GM18951 (cell line): ENCODE data around the gene RAB1A.

ENCODE experiments used
- POLR2A ChIP-seq: IDR thresholded peaks from 4 replicates; pipeline ENCODE4 v1.6.1; 2011; ENCODE audit warnings: mild to moderate bottlenecking; ENCODE audit not compliant: insufficient read length, insufficient read depth; ENCODE audit errors: extremely low read depth
- in situ Hi-C: fragments of 300-500 bp; cut with MboI; formaldehyde crosslinking; loops from one replicate; pipeline ENCODE4 v1.12.0; 2022; ENCODE audit warnings: low sequenced_read_pairs, mixed read lengths, inconsistent platforms; ENCODE audit not compliant: unreplicated experiment

Gene RAB1A

DNA sequence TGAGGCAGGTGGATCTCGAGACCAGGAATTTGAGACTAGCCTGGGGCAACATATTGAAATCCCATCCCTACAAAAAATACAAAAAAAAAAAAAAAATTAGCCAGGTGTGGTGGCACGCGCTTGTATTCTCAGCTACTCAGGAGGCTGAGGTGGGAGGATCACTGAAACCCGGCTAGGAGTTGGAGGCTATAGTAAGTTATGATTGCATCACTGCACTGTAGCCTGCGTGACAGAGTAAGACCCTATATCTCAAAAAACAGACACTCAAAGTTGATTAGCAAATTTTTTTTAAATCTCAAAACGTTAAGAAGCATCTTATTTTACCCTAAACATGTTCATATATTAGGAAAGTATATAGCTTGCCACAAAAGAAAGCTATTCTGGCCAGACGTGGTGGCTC is 7.6 kb downstream of the RAB1A start:
- TF ChIP-seq POLR2A, result no peak
- in situ Hi-C loops, result no loop called here

DNA sequence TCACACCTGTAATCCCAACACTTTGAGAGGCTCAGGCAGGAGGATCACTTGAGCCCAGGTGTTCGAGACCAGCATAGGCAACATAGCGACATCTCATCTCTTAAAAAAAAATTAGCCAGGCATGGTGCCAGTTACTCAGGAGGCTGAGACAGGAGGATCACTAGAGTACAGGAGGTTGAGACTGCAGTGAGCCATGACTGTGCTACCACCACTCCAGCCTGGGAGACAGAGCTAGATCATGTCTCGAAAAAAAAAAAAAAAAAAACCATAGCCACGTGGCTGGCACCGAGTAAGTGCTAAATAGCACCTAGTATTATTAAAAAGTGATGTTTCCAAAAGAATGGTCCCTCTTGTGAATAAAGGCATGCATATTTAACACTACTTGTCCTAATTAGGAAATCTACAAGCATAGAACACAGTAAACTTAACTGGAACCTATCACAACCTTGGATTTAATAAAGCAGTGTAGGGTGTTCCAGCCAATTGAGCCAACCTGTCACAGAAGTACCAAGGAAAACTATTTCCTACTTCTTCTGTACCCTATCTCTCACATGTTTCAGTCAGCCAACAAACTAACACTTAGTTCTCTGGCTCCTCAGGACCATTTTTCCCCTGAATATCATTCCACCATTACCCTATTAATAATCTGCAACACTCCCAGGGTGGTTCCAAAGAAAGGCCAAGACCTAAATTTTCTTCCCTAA is 8.8 kb downstream of the RAB1A start:
- in situ Hi-C loops, result no loop called here
- TF ChIP-seq POLR2A, result no peak

DNA sequence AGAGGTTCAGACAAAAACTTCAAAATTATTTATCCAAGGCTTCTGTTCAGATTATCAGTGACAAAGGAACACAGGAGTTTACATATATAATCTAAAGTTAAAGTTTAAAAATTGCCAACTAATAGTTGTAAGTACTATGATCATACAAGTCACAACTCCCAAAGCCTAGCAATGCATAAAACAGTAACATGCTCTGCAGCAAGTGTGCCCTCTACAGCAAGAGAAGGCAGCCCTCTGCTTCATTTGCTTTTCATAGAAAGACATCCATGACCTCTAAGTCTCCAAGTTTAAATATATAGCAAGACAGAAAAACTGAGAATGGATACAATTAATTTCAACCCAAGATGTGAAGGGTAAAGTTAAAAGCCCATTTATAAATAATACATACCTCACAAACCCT is 13.3 kb downstream of the RAB1A start:
- no peak for TF ChIP-seq POLR2A
- in situ Hi-C loops, result no loop called here

DNA sequence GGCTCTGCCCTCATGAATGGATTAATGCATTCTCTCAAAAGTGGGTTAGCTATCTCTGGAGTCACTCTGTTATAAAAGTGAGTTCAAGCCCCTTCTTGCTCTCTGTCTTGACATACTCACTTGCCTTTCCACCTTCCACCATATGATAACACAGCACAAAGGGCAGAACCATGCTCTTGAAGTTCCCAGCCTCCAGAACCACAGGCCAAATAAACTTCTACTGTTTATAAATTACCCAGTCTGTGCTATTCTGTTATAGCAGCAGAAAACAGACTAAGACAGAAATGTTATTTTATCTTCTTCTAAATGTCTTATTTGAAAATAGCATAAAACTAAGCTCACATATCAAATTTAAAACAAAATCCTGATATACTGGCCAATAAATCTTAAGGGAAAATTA is 15.0 kb downstream of the RAB1A start:
- no peak for TF ChIP-seq POLR2A
- in situ Hi-C loops, result no loop called here

DNA sequence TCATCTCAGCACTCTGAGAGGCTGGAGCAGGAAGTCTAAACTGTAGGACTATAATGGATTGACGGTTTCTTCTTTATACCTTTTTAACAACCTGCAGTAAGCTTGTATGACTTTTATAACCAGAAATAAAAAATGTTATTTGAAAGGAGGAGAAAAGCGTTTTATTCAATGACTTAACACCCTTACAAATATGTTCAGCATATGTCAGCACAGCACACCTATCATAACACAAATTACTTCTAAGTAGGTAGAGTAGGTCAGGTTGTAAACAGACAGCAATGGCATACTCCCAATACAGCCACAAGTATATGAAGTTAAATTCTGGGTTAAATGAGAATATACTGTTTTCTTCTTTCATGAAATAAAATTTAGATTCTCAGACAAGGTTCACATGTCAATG is 16.1 kb downstream of the RAB1A start:
- in situ Hi-C loops, result no loop called here
- no peak for TF ChIP-seq POLR2A

DNA sequence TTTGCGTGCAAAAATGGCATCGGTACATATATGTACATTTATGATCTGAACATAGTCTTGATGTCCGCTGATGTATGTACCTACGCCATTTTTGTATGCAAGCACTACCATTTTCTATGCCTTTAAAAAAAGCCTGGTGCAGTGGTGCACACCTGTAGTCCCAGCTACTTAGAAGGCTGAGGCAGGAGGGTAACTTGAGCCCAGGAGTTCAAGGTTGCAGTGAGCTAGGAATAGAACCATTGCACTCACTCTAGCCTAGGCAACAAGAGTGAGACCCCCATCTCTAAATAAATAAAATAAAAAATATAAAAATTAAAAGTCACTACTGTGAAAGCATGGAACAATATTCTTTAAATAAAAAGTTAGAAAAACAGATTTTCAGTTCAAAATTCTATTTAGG is 16.7 kb downstream of the RAB1A start:
- in situ Hi-C loops, result no loop called here
- TF ChIP-seq POLR2A, result no peak

DNA sequence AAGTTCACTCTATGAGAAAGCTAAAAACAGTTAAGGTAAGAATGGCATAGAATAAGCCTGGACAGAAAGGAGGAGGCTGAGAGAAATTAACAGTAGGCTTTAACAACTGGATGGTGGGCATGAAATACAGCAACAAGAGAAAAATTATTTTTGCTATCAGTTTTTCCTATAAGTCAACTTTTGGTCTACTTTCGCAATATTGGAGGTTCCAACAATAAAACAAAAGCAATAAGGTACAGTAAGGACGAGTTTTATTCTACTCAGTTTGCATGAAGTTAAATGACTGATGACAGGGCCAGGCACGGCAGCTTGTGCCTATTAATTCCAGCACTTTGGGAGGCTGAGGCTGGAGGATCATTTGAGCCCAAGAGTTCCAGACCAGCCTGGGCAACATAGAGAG is 17.3 kb downstream of the RAB1A start:
- in situ Hi-C loops, result no loop called here
- no peak for TF ChIP-seq POLR2A

DNA sequence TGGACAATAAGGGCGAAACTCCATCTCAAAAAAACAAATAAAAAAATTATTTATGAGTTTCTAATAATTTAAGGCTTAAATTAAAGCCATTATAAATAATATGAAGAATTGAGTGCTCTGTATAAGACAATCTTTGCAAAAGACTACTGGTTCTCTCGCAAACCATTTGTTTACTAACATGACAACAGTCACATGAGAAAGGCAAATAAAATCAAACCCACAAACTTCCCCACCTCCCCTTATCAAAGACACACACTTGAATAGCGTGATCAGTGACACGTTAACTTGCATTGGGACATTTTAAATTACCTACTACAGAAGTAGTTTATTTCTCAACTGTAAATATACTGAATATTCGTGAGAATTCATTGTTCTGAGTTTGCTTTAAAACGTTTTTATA is 21.1 kb downstream of the RAB1A start:
- in situ Hi-C loops, result no loop called here
- TF ChIP-seq POLR2A, result no peak

DNA sequence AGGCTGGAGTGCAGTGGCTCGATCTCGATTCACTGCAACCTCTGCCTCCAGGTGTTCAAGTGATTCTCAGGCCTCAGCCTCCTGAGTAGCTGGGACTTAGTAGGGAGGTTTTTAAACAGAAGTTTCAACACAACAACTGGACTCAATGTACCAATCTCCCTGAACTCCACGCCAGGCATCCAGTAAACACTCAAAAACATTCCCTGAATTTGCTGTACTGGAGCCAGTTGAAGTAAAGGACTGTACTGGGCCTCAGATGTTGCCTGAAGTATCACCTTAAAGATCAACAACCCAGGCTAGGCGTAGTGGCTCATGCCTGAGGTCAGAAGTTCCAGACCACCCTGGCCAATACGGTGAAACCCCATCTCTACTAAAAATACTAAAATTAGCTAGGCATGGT is 22.4 kb downstream of the RAB1A start:
- no peak for TF ChIP-seq POLR2A
- in situ Hi-C loops, result no loop called here

DNA sequence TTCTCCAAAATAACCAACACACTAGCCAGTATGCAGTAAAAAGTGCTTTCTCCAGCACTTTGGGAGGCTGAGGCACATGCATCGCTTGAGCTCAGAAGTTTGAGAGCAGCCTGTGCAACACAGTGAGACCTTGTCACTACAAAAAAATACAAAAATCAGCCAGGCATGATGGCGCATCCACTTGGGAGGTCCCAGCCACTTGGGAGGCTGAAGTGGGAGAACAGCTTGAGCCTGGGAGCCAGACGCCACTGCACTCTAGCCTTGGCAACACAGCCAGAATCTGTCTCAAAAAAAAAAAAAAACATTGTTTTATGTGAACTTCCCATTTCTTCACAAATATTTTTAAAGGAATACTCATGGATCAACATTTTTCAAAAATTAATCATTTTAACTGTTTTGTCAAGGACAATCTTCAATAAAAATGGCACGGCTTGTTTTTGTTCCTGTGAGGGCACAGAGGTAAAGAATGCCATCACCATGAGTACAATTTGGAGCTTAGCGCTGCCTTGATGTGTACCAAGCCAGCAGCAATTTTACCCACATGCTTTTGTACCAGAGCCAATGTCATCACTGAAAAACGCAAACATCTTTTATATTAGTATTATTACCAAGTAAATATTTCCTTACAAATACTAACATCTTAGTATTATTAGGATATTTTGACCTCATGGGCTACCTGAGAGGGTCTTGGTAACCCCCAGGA is 26.7 kb downstream of the RAB1A start:
- TF ChIP-seq POLR2A, result no peak
- in situ Hi-C loops, result no loop called here

DNA sequence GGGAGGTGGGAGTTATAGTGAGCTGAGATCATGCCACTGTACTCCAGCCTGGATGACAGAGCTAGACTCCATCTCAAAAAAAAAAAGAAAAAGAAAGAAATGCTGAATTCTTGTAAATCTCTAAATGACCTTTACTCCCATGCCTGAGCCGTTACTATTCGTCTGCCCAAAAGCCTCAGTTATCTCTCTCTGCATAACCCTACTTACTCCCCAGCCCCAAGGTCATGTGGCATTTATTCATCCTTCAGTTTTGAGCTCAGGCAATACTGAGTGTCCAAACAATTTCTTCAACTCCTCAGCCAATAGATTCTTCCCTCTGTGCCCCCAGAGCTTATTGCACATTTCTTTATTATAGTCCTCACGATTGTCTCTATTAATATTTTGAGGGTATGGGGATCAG is 28.8 kb downstream of the RAB1A start:
- in situ Hi-C loops, result no loop called here
- no peak for TF ChIP-seq POLR2A

DNA sequence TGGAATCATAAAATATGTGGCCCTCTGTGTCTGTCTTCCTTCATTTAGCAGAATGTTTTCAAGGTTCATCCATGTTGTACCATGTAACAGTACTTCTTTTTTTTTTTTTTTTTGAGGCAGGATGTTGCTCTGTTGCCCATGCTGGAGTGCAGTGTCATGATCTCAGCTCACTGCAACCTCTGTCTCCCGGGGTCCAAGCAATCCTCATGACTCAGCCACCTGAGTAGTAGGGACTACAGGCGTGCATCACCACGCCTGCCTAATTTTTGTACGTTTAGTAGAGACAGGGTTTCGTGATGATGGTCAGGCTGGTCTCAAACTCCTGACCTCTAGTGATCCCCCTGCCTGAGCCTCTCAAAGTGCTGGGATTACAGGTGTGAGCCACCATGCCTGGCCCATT is 31.2 kb downstream of the RAB1A start:
- in situ Hi-C loops, result no loop called here
- no peak for TF ChIP-seq POLR2A

DNA sequence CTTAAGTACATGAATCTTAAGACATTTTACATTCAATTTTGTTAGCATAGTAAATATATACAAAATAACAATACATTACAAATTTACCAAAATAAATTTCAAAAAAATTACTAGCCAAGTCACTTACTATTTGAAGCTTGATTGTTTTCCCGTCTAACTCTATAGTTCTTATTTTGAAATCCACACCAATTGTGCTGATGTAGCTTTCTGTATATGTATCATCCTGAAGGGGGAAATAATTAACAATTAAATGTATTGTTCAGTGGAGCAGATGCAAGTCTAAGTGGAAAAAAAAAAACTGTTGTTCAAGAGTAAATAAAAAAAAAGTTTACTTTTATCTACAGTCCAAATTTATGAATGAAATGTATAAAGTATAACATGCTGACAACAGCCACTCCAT is 32.1 kb downstream of the RAB1A start:
- no peak for TF ChIP-seq POLR2A
- in situ Hi-C loops, result no loop called here

DNA sequence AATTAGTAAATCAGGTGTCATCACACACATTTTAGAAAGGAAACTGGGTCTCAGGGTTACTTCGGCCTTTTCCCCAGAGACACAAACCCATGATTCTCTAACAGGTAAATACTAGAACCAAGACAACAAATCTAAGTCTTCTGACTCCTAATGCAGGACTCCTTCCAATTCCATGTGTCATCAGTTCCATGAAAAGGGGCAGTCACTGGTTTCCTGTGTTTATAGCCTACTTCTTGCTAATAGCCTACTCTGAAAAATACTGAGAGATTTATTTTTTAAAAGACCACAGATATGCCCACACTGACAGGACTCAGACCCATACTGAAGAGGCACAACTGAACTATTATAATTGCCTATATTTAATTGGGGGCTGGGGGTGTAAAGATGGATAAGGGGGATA is 33.0 kb downstream of the RAB1A start:
- no peak for TF ChIP-seq POLR2A
- in situ Hi-C loops, result no loop called here
